HG03280 (cell line): ENCODE results near the gene SYNDIG1.
"Not testable (repeated sequence)": the region's sequence is repeated elsewhere in the genome, so short reads cannot be mapped to it uniquely, and the experiment has no call there.

Experiments
- ATAC-seq: cut with Tn5 transposase; IDR thresholded peaks from one replicate; pipeline ENCODE4 v1.9.1; 2021; ENCODE audit warnings: mild to moderate bottlenecking, moderate library complexity; ENCODE audit not compliant: unreplicated experiment

Gene SYNDIG1

GRCh38 chr20:24605937-24606455 lies 136.6 kb downstream of the SYNDIG1 start:
- ATAC-seq = no peak

- no peak for ATAC-seq
These were observed 138.0 kb downstream of the SYNDIG1 start for GRCh38 chr20:24607402-24607801.

- no peak for ATAC-seq
These were observed 139.7 kb downstream of the SYNDIG1 start for GRCh38 chr20:24608926-24609667.

GRCh38 chr20:24609757-24610156 lies 140.3 kb downstream of the SYNDIG1 start:
- no peak for ATAC-seq

- no peak for ATAC-seq
These were observed 141.1 kb downstream of the SYNDIG1 start for GRCh38 chr20:24610341-24611115.

- no peak for ATAC-seq
These were observed 142.1 kb downstream of the SYNDIG1 start for GRCh38 chr20:24611360-24612140.

- ATAC-seq = no peak
These were observed 143.7 kb downstream of the SYNDIG1 start for GRCh38 chr20:24612799-24613775.

GRCh38 chr20:24614341-24614740 lies 144.9 kb downstream of the SYNDIG1 start:
- no peak for ATAC-seq

- ATAC-seq = no peak
These were observed 145.9 kb downstream of the SYNDIG1 start for GRCh38 chr20:24615353-24615752.

- no peak for ATAC-seq
These were observed 147.0 kb downstream of the SYNDIG1 start for GRCh38 chr20:24616258-24617079.

- no peak for ATAC-seq
These were observed 147.6 kb downstream of the SYNDIG1 start for GRCh38 chr20:24617080-24617432.

- no peak for ATAC-seq
These were observed 148.5 kb downstream of the SYNDIG1 start for GRCh38 chr20:24617757-24618450.

- no peak for ATAC-seq
These were observed 149.3 kb downstream of the SYNDIG1 start for GRCh38 chr20:24618739-24619138.

- ATAC-seq = no peak
These were observed 149.8 kb downstream of the SYNDIG1 start for GRCh38 chr20:24619212-24619611.

GRCh38 chr20:24620937-24621519 lies 151.6 kb downstream of the SYNDIG1 start:
- ATAC-seq = no peak

GRCh38 chr20:24622856-24623255 lies 153.4 kb downstream of the SYNDIG1 start:
- ATAC-seq = no peak

- ATAC-seq = not testable (repeated sequence)
These were observed 156.7 kb downstream of the SYNDIG1 start for GRCh38 chr20:24626141-24626540.

GRCh38 chr20:24627291-24627690 lies 157.9 kb downstream of the SYNDIG1 start:
- no peak for ATAC-seq
